Measurements from ENCODE around the gene CD81.

GRCh38 chr11:2375964-2376551, 1.1 kb upstream of the CD81 start:
- TF ChIP-seq CTCF (IDR thresholded peaks at IDR 0.05) (no peak), POLR2A (IDR thresholded peaks at IDR 0.05; ENCODE audit: low read depth) (no peak)

Measured in esophagus muscularis mucosa (tissue), 3 donors.